ENCODE measurements around the gene MTR. TPM values are rescaled to one million over a fixed set of nuclear protein-coding genes. Genes with fewer than 3 reads are reported as not detected.
A peak's percentile ranks its signal among the peaks of the same experiment; 100 is the strongest.
"Not testable (repeated sequence)": the region's sequence is repeated elsewhere in the genome, so short reads cannot be mapped to it uniquely, and the experiment has no call there.

Gene MTR
- total RNA-seq, 4 donors from 2014 or later = 24.9 to 38.0 (median 30.8) TPM

DNA sequence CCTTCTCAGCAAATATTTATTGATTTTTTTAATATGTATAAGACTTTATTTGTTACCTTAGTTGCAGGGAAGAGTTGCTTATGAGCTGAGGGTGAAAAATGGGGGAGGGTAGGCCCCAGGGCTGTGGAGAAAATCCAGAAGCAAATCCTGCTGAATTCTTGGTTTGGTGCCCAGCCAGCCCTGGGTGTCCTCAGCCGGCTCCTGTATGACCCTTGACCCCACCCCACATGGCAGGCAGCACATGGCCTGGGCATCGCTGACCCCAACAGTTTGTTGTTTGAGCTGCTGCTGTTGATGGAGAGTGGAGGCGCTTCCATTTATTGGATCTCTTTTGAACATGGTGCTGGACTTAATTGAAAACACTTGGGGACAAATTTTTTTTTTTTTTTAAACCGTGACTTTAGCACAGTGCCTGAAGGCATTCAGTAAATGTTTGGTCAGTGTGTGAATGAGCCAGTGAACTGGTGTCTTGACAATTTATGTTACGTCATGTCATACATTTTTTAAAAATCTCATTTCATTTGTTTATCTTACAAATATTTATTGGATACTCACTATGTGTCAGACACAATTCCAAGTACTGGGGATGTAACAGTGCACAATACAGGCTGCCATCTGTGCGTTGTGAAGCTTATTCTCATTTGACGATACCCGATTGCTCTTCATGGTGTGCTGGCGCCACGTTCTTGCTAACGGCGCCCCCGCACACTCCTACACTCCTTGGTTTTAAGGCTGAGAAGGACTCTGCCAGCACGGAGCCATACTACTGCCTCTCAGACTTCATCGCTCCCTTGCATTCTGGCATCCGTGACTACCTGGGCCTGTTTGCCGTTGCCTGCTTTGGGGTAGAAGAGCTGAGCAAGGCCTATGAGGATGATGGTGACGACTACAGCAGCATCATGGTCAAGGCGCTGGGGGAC lies 98.8 kb downstream of the MTR start:
- DNase-seq (ENCODE audit: low spot score) (no peak), ATAC-seq (ENCODE audit: low FRiP score) (no peak)
- no peak for TF ChIP-seq CTCF (IDR thresholded peaks at IDR 0.05)

GRCh38 chr1:236895665-236896387 lies 100.7 kb downstream of the MTR start:
- TF ChIP-seq CTCF (IDR thresholded peaks at IDR 0.05) = no peak

DNA sequence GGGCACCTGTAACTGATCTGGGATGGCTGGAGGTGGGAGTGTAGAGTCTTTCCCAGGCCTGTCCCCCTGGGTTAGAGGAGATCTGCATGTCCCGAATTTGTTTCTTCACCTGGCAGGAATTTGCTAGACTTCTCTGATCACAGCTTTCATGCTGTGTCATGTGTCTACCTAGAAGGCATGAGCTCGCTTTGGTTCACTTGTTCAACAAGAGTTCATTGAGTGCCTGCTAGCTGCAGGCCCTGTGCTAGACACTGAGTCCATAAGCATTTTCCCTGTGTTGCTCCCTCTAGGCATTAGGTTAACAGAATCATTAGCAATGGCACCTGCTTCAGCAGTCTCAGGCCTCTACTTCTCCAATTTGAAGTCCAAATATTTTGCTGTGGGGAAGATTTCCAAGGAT lies 101.6 kb downstream of the MTR start:
- DNase-seq (ENCODE audit: low spot score) (no peak), ATAC-seq (ENCODE audit: low FRiP score) (peak; percentile 6)
- no peak for TF ChIP-seq CTCF (IDR thresholded peaks at IDR 0.05)

More at GRCh38 chr1:236895665-236896387, 100.7 kb downstream of the MTR start:
- DNase-seq (ENCODE audit: low spot score) = no peak
- ATAC-seq (ENCODE audit: low FRiP score) = no peak

DNA sequence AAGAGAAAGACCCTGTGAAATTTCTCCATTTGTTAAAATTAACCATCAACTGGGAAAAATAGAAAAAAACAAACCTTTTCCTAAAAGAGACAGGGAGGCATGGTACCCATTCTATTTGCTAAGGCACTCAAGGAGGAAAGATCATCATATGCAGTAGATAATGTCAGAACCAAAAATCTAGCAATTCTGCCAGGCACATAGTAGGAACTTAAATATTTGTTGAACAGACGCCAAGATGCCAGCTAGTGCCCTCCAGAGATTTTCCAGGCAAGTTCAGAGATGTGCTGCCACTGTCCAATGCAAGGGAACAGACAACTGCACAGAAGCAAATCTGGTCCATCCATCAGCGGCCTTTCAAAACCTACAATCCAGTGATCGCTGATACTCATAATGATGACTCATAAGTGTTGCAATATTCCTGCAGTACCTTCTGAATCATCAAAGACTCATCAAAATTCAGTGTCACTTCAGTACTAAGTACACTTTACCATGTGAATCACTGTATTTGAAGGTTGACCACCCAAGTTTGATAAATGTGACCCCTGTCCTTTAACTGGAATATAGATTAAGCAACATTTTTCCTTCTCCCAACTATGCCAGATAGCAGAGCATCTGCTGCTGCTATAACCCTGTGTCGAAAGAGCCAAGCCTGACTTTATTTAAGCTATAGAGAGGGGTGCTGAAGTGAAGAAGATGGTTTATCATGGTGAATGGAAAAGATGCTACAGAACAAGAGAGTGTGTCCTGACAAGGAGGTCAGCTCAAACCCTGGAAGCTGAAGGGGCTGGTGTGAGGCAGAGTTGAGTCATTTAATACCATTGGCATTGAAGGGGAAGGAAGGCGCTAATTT lies 110.0 kb downstream of the MTR start:
- TF ChIP-seq CTCF (IDR thresholded peaks at IDR 0.05) = no peak
- ATAC-seq (ENCODE audit: low FRiP score) (peak; percentile 87), DNase-seq (ENCODE audit: low spot score) (no peak)

GRCh38 chr1:236907205-236907604 lies 112.1 kb downstream of the MTR start:
- TF ChIP-seq CTCF (IDR thresholded peaks at IDR 0.05) = no peak
- no peak for ATAC-seq (ENCODE audit: low FRiP score)
- no peak for DNase-seq (ENCODE audit: low spot score)

- ATAC-seq (ENCODE audit: low FRiP score) (no peak), DNase-seq (ENCODE audit: low spot score) (no peak)
- TF ChIP-seq CTCF (IDR thresholded peaks at IDR 0.05) = no peak
Observed at GRCh38 chr1:236908669-236909068, 113.6 kb downstream of the MTR start.

- DNase-seq (ENCODE audit: low spot score); ATAC-seq (ENCODE audit: low FRiP score): not testable (repeated sequence)
Observed at GRCh38 chr1:236911047-236911446, 116.0 kb downstream of the MTR start.

Measured in omental fat pad (tissue), 4 donors.